ENCODE measurements around the gene ABCB9.

GRCh38 chr12:122987086-122987951, 21.1 kb upstream of the ABCB9 start:
- TF ChIP-seq POLR2A (IDR thresholded peaks at IDR 0.05) (no peak), CTCF (IDR thresholded peaks at IDR 0.05) (no peak), EP300 (IDR thresholded peaks at IDR 0.05) (no peak)
